Measurements from ENCODE around the gene OBSCN. TPM values are rescaled to one million over a fixed set of nuclear protein-coding genes. Genes with fewer than 3 reads are reported as not detected.

OBSCN gene
- total RNA-seq, 1 donor from 2014 or later: 10.2 TPM

DNA sequence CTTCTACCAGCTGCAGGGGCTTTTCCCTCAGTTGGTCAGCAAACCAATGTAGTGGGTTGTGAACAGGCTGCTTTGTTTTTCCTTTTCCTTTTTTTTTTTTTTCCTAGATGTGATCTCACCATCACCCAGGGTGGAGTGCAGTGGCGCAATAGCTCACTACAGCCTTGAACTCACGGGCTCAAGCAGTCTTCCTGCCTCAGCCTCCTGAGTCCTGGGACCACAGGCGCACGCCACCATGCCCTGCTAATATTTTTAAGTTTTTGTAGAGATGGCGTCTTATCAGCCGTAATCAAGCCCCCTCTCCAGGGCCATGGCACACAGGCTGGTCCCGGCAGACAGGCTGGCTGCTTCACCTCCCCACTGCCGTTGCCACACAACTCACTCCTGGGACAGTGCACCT lies 202.2 kb downstream of the OBSCN start:
- no peak overlapping the region for H3K4me3 Mint-ChIP-seq (ENCODE audit: unreplicated experiment)
- H3K27ac Mint-ChIP-seq (ENCODE audit: unreplicated experiment): no peak overlapping the region
- peaks cover 21% of the 10 kb centered on the region for H3K4me1 Mint-ChIP-seq (ENCODE audit: low read depth)
- H3K27me3 Mint-ChIP-seq (ENCODE audit: low read depth): no peaks in the 10 kb centered on the region
- DNase-seq (ENCODE audit: low spot score): peak; percentile 51
- H3K36me3 Mint-ChIP-seq (ENCODE audit: low read depth): peaks cover 3% of the 10 kb centered on the region
- TF ChIP-seq, protein P1, sequence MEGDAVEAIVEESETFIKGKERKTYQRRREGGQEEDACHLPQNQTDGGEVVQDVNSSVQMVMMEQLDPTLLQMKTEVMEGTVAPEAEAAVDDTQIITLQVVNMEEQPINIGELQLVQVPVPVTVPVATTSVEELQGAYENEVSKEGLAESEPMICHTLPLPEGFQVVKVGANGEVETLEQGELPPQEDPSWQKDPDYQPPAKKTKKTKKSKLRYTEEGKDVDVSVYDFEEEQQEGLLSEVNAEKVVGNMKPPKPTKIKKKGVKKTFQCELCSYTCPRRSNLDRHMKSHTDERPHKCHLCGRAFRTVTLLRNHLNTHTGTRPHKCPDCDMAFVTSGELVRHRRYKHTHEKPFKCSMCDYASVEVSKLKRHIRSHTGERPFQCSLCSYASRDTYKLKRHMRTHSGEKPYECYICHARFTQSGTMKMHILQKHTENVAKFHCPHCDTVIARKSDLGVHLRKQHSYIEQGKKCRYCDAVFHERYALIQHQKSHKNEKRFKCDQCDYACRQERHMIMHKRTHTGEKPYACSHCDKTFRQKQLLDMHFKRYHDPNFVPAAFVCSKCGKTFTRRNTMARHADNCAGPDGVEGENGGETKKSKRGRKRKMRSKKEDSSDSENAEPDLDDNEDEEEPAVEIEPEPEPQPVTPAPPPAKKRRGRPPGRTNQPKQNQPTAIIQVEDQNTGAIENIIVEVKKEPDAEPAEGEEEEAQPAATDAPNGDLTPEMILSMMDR (IDR thresholded peaks at IDR 0.05): no peak
- H3K9me3 Mint-ChIP-seq (ENCODE audit: low read depth): no peaks in the 10 kb centered on the region

DNA sequence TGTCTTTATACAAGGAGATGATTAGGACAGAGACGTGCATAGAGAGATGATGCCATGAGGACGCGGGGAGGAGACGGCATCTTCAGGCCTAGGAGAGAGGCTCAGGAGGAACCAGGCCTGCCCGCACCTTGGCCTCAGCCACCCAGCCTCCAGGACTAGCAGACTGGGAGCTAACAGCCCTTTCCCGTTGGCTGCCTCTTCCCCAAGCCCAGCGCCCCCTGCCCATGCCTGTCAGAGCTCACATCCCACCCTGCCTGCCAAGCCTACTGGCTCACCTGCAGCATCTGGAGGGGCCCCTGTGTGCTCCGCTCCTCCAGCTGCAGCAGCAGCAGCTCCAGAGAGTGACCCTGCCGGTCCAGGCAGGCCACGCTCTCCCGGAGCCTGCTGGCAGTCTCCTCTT lies 202.8 kb downstream of the OBSCN start:
- peak; percentile 69 for DNase-seq (ENCODE audit: low spot score)
- TF ChIP-seq, protein P1 (IDR thresholded peaks at IDR 0.05): no peak
- H3K36me3 Mint-ChIP-seq (ENCODE audit: low read depth): peaks cover 3% of the 10 kb centered on the region
- H3K4me1 Mint-ChIP-seq (ENCODE audit: low read depth): peaks cover 16% of the 10 kb centered on the region
- no peak overlapping the region for H3K4me3 Mint-ChIP-seq (ENCODE audit: unreplicated experiment)
- H3K27me3 Mint-ChIP-seq (ENCODE audit: low read depth): no peaks in the 10 kb centered on the region
- H3K9me3 Mint-ChIP-seq (ENCODE audit: low read depth): no peaks in the 10 kb centered on the region
- no peak overlapping the region for H3K27ac Mint-ChIP-seq (ENCODE audit: unreplicated experiment)

DNA sequence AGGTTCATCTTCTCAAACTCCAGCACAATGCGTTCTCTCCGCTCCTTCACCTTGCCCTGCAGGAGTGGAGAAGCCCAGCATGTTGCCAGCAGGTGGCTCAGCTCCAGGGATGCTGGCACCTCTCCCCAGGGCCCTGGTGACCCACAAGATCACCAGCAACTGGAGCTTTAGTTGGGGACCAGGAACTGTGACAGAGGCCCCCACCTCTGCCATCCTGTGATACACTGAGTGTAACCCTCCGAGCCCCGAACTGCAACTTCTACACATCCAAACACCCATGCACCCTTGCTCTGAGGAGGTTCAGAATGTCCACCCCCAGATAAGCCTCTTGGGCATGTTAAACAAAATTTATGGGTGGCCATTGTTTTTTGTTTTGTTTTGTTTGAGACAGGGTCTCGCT lies 203.3 kb downstream of the OBSCN start:
- peak; percentile 46 for DNase-seq (ENCODE audit: low spot score)

DNA sequence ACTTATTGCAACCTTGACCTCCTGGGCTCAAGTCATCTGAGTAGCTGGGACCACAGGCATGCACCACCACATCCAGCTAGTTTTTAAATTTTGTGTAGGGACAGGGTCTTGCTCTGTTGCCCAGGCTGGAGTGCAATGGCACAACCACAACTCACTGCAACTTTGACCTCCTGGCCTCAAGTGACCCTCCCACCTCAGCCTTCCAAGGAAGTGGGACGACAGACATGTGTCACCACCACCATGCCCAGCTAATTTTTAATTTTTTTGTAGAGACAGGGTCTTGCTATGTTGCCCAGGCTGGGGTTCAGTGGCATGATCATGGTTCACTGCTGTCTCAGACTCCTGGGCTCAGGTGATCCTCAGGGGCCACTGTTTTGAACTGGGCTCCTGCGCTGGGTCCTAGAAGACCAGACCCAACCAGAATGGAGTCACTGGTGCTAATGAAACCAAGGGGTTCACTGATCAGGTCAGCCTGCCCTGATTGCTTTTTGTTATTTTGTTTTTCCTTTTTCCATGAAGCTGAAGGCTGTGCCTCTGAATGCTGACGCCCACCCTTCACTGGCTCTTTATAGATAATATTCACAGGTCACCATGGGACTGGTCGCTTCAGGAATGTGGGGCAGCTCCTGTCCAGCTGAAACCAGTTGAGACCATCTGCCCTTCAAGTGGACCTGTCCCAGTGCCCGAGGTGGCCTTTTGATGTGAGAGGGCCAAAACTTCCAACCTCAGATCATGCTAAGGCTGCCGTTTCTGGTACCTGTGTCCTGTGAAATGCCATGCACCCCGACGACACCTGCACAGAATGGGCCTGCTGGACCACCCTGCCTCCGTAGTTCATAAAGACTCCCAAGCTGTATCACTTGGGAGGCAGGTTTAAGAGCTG lies 203.9 kb downstream of the OBSCN start:
- Mint-ChIP-seq H3K4me1 (ENCODE audit: low read depth) (peaks cover 23% of the 10 kb centered on the region), H3K9me3 (ENCODE audit: low read depth) (no peaks in the 10 kb centered on the region), H3K4me3 (ENCODE audit: unreplicated experiment) (no peak overlapping the region), H3K27ac (ENCODE audit: unreplicated experiment) (no peak overlapping the region), H3K36me3 (ENCODE audit: low read depth) (peaks cover 3% of the 10 kb centered on the region), H3K27me3 (ENCODE audit: low read depth) (no peaks in the 10 kb centered on the region)
- peak; percentile 33 for DNase-seq (ENCODE audit: low spot score)
- TF ChIP-seq, protein P1 (IDR thresholded peaks at IDR 0.05): no peak

More for the DNA sequence above, 203.3 kb downstream of the OBSCN start:
- TF ChIP-seq, protein P1 (IDR thresholded peaks at IDR 0.05): no peak
- no peaks in the 10 kb centered on the region for H3K9me3 Mint-ChIP-seq (ENCODE audit: low read depth)
- H3K4me1 Mint-ChIP-seq (ENCODE audit: low read depth): peaks cover 19% of the 10 kb centered on the region
- H3K4me3 Mint-ChIP-seq (ENCODE audit: unreplicated experiment): no peak overlapping the region
- peaks cover 3% of the 10 kb centered on the region for H3K36me3 Mint-ChIP-seq (ENCODE audit: low read depth)
- H3K27me3 Mint-ChIP-seq (ENCODE audit: low read depth): no peaks in the 10 kb centered on the region
- H3K27ac Mint-ChIP-seq (ENCODE audit: unreplicated experiment): no peak overlapping the region

DNA sequence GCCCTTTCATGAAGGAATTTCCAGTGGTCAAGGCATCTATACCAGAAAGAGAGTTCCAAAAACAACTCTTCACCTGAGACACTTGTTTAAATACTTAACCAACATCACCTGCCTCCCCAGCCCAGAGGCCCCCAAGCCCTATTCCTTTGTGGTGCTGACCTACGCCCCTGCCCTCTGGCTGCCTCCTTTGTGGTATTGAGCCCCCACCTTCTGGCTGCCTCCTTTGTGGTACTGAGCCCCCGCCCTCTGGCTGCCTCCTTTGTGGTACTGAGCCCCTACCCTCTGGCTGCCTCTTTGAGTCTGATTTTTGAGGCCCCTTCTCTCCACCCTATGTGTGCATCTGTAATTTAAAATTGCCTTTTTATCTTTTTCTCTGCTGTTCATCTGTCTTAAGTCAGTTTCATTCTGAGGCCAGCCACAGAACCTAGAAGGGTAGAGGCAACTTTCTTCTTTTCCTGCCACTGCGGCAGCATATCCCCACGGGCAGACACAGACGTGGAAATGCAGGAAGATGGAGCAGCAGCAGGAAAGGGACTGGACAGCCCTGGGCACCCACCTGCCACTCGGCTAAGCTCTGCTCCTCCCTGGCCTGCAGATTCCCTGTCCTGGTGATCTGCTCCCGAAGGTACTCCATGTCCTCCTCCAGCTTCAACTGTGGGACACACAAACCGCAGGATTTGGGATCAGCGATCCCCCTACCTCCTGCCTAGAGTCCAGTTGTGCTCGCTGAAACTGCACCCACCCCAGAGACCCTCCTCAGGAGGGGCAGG lies 205.6 kb downstream of the OBSCN start:
- no peak overlapping the region for H3K27ac Mint-ChIP-seq (ENCODE audit: unreplicated experiment)

More for the DNA sequence above, 205.6 kb downstream of the OBSCN start:
- Mint-ChIP-seq H3K9me3 (ENCODE audit: low read depth) (no peaks in the 10 kb centered on the region), H3K27me3 (ENCODE audit: low read depth) (no peaks in the 10 kb centered on the region), H3K4me1 (ENCODE audit: low read depth) (peaks cover 12% of the 10 kb centered on the region), H3K4me3 (ENCODE audit: unreplicated experiment) (no peak overlapping the region), H3K36me3 (ENCODE audit: low read depth) (peaks cover 3% of the 10 kb centered on the region)
- peak; percentile 50 for DNase-seq (ENCODE audit: low spot score)
- TF ChIP-seq, protein P1 (IDR thresholded peaks at IDR 0.05): no peak
